HG03575 (cell line): Measurements from ENCODE around the gene AQP6.

Experiments used
- ATAC-seq: cut with Tn5 transposase; IDR thresholded peaks from one replicate; pipeline ENCODE4 v1.9.1; 2021; ENCODE audit not compliant: unreplicated experiment, insufficient number of reproducible peaks, low FRiP score; ENCODE audit errors: extremely low read depth

The AQP6 gene

GRCh38 chr12:49942512-49942893 lies 30.2 kb upstream of the AQP6 start:
- ATAC-seq: no peak

- ATAC-seq: no peak
These were observed 29.7 kb upstream of the AQP6 start for GRCh38 chr12:49942921-49943624.

GRCh38 chr12:49943625-49943960 lies 29.2 kb upstream of the AQP6 start:
- ATAC-seq: no peak

- no peak for ATAC-seq
These were observed 28.7 kb upstream of the AQP6 start for GRCh38 chr12:49944046-49944445.

- no peak for ATAC-seq
These were observed 28.0 kb upstream of the AQP6 start for GRCh38 chr12:49944718-49945117.

GRCh38 chr12:49945394-49946080 lies 27.2 kb upstream of the AQP6 start:
- ATAC-seq: no peak

- no peak for ATAC-seq
These were observed 26.7 kb upstream of the AQP6 start for GRCh38 chr12:49946086-49946485.

- ATAC-seq: no peak
These were observed 26.2 kb upstream of the AQP6 start for GRCh38 chr12:49946497-49946896.

- no peak for ATAC-seq
These were observed 25.0 kb upstream of the AQP6 start for GRCh38 chr12:49947593-49948226.

GRCh38 chr12:49948866-49949845 lies 23.6 kb upstream of the AQP6 start:
- ATAC-seq: no peak

- no peak for ATAC-seq
These were observed 22.9 kb upstream of the AQP6 start for GRCh38 chr12:49949866-49950265.

GRCh38 chr12:49950273-49951251 lies 22.2 kb upstream of the AQP6 start, which contains the start of gene AQP2:
Gene AQP2, plus strand, starts transcription at chr12:49950737. Its CDS starts 94 bp downstream, at chr12:49950831.
- no peak for ATAC-seq

- ATAC-seq: no peak
These were observed 21.1 kb upstream of the AQP6 start for GRCh38 chr12:49951411-49952240.

- no peak for ATAC-seq
These were observed 20.2 kb upstream of the AQP6 start for GRCh38 chr12:49952391-49953055.

GRCh38 chr12:49953151-49953550 lies 19.6 kb upstream of the AQP6 start:
- no peak for ATAC-seq

GRCh38 chr12:49953961-49954846 lies 18.5 kb upstream of the AQP6 start:
- ATAC-seq: no peak
